GM19395 (cell line): ENCODE results near the gene BMP7.
"Not testable (repeated sequence)": the region's sequence is repeated elsewhere in the genome, so short reads cannot be mapped to it uniquely, and the experiment has no call there.

Experiments
- ATAC-seq: cut with Tn5 transposase; IDR thresholded peaks from one replicate; pipeline ENCODE4 v1.9.1; 2021; ENCODE audit warnings: mild to moderate bottlenecking, moderate library complexity; ENCODE audit not compliant: unreplicated experiment

BMP7 gene

DNA sequence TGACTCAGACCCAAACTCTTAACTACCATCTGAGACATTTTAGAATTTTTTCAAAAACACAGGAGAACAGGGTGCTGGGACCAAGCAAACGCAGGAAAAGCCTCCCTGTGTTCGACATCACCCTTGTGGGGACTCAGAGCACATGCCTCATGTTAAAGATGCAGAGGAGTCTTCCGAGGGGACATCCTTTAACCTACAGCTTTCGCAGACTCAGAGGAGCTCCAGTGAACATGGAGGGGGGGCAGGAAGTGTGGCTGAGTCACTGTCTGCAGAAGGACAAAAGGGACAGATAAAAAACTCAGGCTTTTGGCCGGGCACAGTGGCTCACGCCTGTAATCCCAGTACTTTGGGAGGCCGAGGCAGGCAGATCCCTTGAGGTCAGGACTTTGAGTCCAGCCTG is 15.1 kb downstream of the BMP7 start:
- no peak for ATAC-seq

DNA sequence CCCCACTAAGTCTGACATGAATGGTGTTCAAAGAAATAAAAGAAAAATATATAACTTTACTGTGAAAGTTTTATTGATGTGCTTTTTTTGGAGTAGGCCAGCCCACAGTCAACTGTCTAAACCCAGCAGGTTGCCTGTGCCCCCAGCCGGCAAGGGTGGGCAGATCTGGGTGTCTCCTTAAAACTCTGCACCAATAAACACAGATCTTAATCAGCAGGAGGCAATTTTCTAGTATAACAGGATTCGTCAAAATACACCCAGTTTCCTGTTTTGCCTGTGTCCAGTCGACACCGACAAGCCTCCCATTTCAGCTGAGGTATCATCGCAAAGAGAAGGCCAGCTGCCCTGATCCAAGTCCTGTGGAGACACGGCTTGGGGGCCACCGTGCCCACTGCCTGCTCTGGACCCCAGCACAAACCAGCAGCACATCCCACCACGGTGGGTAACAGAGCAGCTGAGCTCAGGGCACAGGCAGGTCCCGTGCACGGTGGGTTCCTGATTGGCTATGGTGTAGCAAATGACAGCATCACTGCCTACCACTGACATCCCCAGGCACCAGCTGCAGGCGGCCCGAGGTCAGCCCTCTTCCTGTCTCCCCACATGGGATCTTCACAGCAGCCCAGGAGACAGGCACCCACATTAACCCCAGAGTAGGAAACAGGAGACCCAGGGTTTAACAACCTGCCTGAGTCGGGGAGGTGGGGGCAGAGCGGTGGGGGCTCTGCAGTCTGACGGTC is 15.7 kb downstream of the BMP7 start:
- ATAC-seq, result no peak

DNA sequence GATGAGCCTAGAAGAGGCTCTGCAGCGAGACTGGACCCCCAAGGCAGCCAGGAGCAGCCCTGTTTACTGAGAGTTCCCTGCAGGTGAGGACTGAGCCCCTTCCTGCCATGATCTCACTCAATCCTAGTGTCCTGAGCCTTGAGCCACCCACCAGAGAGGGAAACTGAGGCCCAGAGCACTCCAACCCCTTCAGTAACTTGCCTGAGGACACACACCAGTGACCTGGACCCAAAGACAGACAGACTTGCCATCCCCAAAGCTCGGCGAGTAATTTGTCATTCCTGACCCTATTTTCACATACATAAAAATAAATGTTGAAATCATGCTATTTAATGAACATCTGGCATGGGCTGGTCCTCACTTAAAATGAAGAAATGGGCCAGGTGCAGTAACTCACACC is 16.7 kb downstream of the BMP7 start:
- no peak for ATAC-seq

DNA sequence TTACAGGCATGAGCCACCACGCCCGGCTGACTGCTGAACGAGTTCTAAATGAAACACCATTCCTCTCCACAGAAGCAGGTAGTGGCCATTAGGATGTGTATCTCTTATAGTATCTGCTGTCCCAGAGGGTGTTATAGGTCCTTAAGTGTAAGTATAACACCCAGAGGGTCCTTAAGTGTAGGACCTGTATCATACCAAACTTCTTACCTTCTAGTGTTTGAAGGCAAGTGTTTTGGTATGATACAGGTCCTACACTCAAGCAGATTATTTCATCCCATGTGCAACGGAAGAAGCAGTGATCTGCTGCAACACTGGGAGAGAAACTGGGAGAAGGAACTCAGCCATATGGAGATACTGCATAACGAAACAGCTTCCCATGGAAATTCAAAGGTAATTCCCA is 17.4 kb downstream of the BMP7 start:
- no peak for ATAC-seq

DNA sequence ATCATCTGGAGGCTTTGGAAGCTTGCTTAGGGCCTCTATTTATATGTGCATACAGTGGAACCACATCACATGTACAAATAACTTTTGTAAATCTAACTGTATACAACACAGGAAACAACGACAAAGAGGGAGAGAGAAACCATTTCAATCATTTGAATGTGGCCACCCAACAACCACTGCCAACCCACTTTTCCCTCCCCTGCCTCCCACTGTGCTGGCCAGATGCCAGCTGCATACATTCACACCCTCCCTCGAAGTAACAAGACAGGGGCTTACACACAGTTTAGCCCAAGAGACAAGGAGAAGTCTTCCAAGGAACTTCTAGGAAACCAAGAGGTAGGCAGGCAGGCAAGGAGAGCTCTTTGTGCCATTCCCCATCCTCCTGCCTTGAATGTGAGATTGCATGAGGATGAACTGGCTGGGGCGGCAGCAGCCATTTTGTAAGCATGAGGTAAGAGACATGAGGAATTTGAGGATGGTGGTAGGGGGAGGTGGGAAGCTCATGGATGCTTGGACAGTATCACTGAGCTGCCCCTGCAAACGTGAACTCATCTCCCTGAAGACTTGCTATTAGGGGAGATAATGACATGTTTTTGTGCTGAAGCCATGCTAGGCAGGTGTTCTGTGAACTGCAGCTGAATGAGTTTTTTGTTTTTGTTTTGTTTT is 18.2 kb downstream of the BMP7 start:
- no peak for ATAC-seq

DNA sequence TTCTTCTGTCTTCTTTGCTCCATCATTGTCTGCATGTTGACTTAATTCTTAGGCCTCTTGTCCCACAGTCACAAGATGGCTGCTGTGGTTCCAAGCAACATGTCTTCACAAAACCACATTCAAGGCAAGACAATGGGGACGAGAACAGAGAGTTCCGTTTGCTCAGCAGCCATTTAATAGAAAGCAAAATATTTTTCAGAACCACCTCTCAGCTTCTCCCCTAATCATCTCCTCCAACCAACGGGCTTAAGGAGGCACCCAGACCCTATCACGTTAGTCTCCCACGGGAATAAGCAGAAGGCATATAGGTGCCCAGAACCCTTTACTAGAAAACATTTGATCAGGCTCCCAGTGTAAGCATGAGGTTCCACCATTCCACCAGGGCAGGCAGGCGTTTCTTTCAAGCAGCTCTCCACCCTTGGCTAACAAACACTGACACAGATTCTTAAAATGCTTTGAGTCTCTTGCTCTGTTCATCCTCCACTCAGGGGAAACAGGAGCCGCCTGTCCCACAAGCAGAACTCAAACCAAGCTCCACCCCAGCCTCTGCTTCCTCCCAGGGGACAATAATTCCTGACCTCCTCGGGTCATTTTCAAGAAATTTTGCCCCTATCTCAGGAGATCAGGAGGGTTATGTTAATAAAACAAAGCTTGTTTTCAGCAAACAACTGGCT is 19.0 kb downstream of the BMP7 start:
- no peak for ATAC-seq

DNA sequence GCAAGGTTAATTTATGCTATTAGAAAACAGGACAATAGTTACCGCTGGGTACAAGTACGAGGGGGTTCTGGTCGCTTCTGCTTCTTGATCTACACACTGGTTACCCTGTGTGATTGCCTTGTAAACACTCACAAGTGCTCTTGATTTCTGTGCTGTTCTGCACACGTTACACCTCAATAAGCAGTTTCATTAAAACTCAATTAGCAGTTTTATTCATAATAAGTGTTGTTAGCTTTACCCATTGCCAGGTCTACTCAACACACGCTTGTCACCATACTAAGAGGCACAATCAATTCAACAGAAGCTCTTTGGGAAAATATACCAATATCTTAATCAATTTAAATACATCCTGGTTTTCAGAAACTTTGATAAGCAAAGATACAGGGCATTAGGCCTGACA is 20.4 kb downstream of the BMP7 start:
- no peak for ATAC-seq

DNA sequence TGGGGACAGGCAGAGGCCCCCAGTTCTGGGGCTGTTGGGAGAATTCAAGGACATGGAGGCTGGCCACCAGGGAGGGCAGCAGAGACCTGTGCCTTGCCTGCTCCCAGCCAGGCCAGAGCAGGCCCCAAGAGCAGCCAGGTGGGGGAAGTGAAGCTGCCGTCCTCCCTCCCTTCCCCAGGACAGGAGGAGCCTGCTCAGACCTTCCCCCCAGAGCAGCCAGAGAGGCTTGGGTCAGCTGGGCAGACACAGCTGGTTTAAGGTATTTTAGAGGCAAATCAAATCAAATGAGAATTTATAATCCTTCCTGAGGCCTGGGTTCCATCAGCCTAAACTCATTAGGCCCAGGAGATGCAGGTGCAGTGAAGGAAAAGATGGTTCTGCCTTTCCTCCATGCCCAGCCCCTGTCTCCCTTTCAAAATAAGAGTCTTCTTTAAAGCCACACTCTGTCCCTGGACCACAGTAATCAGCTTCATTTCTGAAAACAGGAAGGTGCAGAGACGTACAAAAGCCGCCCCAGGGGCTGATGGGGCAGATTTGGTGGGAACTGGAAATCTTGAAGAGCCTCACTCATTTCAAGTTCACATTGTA is 21.7 kb downstream of the BMP7 start:
- no peak for ATAC-seq

DNA sequence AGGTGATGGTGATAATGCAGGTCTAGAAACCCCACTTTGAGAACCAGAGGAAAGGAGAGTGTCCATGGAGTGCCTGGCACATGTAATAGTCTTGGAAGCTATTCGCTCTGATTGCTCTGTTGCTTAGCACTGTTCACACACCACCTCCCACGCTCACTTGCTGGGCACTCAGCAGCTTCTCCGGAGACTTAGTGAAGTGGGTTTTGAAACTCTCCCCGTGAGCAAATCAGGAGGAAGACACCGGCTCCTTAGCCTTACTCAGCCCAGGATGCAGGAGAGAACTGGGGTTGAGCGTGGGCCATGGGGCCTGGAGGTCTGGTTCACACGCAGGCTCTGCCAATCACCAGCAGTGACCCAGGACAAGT is 22.2 kb downstream of the BMP7 start:
- ATAC-seq, result no peak

DNA sequence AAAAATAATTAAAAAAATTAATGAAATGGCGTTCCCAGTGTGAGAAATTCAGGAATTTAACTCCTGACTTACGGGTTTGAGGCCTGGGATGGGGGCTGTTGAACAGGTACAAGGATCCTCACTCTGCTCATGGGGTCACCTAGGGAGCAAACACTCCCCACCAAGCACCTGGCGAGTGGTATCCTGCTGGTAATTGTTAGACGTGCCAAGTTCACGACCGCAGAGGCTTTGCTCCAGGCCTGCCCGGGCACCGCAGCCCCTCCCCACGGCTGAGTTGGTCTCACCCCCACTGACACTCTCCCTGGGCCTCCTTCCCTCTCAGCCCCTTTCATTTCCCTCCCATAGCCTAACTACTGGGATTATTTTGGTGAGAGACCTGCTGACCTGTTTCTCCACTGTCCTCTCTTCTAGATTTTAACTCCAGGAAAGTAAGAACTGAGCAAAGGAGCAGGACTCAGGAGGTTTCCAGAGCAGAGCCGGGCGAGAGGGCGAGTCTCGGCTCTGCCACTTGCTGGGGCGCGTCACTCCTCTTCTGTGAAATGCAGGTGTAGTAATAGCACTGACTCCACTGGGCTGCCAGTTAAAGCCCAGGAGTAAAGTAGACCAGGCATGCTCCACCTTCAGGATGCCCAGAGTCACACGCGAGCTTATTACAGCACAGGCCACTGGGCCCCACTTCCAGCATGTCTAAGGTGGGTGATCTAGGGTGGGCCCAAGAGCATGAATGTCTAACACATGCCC is 22.8 kb downstream of the BMP7 start:
- no peak for ATAC-seq

DNA sequence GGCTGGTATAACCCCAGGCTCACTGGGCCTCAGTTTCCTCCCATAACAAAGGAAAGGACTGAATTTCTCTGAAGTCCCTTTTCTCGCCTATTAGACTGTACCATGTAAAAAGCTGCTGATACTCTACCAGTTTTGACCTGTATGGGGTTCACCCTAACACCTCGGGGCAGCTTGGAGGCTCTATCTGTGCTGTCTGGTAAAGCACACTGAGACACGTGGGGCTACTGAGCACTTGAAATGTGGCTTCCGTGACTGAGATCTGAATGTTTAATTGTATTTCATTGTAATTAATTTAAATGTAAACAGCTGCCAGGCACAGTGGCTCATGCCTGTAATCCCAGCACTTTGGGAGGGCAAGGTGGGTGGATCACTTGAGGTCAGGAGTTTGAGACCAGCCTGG is 24.0 kb downstream of the BMP7 start:
- ATAC-seq, result no peak

DNA sequence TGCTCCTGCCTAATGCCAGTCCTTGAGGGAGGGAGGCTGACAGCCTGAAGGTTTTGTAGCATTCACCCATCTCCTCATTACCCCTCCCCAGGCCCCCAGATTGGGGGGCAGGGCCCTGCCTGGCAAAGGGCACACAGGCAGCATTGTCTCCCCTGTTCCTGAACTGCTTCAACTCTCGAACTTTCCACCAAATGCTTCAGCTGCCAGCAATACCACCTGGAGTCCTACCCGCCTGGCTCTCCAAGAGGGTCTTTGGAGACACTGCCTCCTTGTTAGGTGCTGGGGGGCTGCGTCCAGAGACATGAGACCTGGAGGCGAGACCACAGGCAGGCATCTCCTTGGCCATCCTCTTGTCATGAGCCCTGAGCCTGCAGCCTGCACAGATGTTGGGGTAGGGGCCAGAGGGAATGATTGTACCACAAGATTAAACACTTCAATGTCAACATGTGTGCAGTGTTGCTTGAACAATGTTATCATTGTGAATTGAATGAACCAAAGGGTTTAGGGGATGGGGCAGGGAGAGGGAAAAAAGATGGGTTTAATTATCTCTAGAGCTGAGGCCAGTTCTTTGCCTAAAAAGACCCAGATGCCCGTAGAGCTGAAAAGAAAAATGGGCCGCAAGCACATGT is 25.0 kb downstream of the BMP7 start:
- ATAC-seq, result no peak

DNA sequence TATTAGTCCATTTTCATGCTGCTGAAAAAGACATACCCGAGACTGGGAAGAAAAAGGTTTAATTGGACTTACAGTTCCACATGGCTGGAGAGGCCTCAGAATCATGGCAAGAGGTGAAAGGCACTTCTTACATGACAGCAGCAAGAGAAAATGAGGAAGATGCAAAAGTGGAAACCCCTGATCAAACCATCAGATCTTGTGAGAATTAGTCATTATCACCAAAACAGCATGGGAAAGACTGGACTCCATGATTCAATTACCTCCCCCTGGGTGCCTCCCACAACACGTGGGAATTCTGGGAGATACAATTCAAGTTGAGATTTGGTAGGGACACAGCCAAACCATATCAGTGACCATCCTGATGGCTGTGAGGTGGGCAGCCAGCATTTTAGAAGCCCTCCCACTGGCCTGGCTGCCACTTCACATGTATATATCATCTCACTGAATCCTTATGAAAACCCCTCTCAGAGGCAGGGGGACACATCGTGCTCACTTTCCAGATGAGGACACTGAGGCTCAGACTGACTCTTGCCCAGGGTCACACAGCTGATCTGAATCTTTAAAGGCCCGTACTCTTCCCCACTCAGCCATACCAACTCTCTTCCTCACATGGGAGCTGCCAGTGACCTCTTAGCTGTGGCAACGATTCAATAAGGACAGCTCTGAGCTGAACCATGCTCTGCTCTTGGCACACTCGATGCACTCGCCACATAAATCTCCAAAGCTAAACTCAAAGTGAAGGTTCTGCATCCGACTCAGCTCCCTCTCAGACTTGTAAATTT is 25.7 kb downstream of the BMP7 start:
- ATAC-seq, result no peak

DNA sequence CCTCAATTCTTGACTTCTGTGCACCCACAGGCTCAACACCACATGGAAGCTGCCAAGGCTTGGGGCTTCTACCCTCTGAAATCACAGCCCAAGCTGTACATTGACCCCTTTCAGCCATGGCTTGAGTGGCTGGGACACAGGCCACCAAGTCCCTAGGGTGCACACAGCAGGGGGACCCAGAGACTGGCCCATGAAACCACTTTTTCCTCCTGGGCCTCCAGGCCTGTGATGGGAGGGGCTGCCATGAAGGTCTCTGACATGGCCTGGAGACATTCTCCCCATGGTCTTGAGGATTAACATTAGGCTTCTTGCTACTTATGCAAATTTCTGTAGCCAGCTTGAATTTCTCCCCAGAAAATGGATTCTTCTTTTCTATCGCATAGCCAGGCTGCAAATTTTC is 26.7 kb downstream of the BMP7 start:
- ATAC-seq, result not testable (repeated sequence)

DNA sequence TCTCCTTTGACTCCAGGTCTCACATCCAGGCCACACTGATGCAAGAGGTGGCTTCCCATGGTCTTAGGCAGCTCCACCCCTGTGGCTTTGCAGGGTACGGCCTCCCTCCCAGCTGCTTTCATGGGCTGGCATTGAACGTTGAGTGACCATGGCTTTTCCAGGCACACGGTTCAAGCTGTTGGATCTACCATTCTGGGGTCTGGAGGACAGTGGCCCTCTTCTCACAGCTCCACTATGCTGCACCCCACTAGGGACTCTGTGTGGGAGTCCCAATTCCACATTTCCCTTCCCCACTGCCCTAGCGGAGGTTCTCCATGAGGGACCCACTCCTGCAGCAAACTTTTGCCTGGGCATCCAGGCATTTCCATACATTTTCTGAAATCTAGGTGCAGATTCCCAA is 27.1 kb downstream of the BMP7 start:
- ATAC-seq, result not testable (repeated sequence)

DNA sequence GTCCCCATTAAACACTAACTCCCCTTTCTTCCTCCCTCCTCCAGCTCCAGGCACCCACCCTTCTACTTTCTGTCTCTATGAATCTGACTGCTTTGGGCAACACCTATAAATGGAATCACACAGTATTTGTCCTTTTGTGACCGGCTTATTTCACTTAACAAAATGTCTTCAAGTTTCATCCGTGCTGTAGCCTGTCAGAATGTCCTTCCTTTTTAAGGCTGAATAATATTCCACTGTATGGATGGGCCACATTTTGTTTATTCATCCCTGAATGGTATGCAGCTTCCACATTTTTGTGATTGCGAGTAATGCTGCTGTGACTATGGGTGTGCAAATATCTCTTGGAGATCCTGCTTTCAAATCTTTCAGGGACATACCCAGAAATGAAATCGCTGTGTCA is 28.4 kb downstream of the BMP7 start:
- no peak for ATAC-seq

DNA sequence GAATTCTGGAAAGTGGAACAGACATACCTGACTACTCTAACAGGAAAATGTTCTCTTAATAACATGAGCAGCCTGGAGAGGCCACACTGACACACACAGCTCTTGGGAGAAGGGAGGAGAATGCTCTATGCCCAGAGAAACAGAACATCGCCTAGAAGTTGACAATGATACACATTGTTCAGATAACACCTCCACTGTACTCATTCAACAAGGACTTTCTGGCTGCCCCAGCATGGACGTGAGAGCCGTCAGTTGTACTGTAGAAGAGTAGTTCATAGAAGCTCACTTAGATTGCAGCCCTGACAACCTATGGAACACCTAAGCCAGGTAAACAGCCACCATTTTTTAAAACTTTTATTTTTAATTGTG is 28.9 kb downstream of the BMP7 start:
- ATAC-seq, result no peak

DNA sequence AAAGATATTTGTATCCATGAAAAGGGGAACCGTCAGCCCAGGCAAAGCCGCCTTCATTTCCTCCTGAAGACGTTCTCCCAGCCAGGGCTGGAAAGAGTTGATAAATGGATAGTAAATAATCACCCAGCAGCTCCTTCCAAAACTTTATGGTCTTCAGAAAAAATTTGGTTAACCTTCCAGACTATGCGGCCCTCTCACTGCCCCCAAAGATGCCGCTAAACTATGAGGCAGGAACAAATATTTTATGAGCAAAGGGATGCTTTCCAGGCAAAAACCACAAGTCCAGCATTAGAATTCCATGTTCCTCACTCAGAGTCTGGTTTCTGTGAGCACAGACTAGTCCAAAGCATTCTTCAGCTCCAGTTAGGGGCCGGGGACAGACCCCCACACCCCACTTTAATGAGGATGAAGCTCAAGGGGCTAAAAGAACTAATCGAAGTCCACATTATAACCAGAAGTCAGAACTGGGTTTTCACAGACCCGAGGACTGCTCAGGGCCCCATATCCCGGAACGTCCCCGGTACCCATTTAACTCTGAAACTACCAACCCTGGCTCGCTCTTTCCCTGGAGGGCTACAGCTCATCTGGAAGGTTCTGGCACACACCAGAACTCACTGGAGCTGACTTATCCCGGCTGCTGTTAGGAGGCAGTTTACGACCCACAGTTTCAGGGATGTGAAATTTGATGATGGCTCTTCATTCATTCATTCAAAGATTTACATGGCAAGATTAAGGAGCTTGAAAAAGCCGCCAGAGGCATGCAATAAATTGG is 29.4 kb downstream of the BMP7 start:
- ATAC-seq, result no peak

DNA sequence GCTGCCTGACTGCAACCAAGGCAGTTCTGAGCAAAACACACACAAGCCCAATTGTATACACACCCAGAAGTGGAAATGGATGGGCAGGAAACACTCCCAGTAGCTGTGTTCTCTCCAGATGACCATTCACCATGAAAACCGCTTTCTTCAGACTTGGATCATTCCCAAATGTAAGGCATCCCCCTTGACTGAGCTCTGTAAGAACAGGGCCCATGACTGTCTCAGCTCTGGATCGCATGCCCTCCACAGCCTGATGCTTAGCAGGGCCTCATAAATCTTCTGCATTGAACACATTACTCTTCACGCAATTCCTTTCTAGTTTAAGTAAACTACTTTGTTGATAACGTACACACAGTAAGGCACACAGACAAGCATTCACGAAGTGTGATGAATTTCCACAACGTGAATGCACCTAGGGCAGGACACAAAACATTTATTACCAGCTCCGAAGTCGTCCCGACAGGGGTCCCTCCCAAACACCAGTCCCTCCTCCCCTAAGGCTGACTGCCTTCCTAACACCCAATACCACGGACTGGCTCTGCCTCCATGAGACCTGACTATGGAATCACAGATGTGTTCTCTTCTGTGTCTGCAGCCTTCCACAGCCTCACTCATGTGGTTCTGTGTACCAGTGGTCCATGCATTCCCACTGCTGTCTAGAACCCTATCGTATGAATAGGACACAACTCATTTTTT is 31.7 kb downstream of the BMP7 start:
- ATAC-seq, result no peak
